H1 (cell line): Measurements from ENCODE around the gene NLGN4Y. TPM values are rescaled to one million over a fixed set of nuclear protein-coding genes. Genes with fewer than 3 reads are reported as not detected.

Experiments used
- CTCF ChIA-PET: fragments of 300-600 bp; sonication (Branson Sonifier 250); formaldehyde crosslinking; loops from one replicate; lab custom pipeline; 2021; ENCODE audit not compliant: partially characterized antibody; lab: Charles Lee
- POLR2A ChIA-PET: fragments of 300-600 bp; sonication (Branson Sonifier 250); formaldehyde crosslinking; loops from one replicate; lab custom pipeline; 2021; ENCODE audit warnings: inconsistent platforms; ENCODE audit not compliant: partially characterized antibody; lab: Charles Lee
- DNase-seq, 2 experiments: peaks; one replicate each; pipeline versions ENCODE4 v3.0.0 to v3.0.0-alpha.2; 2010 to 2022; ENCODE audit warnings: low spot score in 2 of 2, low read depth in 1 of 2, mixed read lengths in 1 of 2
- FAIRE-seq: peaks from 2 replicates; lab custom pipeline; 2011; peaks lifted over from hg19 to GRCh38; lab: Jason Lieb, UNC
- H2AFZ ChIP-seq: 2 replicates; pipeline ENCODE4 v1.8.1; 2012; ENCODE audit warnings: low read length, inconsistent platforms
- H2AK5ac ChIP-seq: 2 replicates; pipeline ENCODE4 v1.6.1; 2013; ENCODE audit warnings: low read depth, low read length
- H2BK120ac ChIP-seq: replicated peaks from 2 replicates; pipeline ENCODE3; 2013; ENCODE audit warnings: low read depth, low read length, inconsistent platforms
- H2BK12ac ChIP-seq: 2 replicates; pipeline ENCODE4 v1.6.1; 2013; ENCODE audit warnings: low read depth, low read length
- H2BK15ac ChIP-seq: 2 replicates; pipeline ENCODE4 v1.6.1; 2013; ENCODE audit warnings: low read length
- H2BK20ac ChIP-seq: 2 replicates; pipeline ENCODE4 v1.6.1; 2013; ENCODE audit warnings: low read length
- H2BK5ac ChIP-seq: 2 replicates; pipeline ENCODE4 v1.6.1; 2013; ENCODE audit warnings: low read depth, low read length
- H3K14ac ChIP-seq: 2 replicates; pipeline ENCODE4 v1.6.1; 2013; ENCODE audit warnings: inconsistent platforms; ENCODE audit not compliant: insufficient read length
- H3K18ac ChIP-seq: 2 replicates; pipeline ENCODE4 v1.6.1; 2013; ENCODE audit warnings: low read length; ENCODE audit errors: extremely low read depth
- H3K23ac ChIP-seq: 2 replicates; pipeline ENCODE4 v1.6.1; 2013; ENCODE audit warnings: inconsistent platforms; ENCODE audit not compliant: insufficient read length
- H3K23me2 ChIP-seq: 2 replicates; pipeline ENCODE4 v1.6.1; 2013; ENCODE audit warnings: low read depth, low read length
- H3K27ac ChIP-seq: 2 replicates; pipeline ENCODE4 v1.6.1; 2011; ENCODE audit warnings: low read depth, low read length, inconsistent platforms
- H3K27me3 ChIP-seq, 4 experiments: replicated peaks in 1 of 4; 1 replicate in 1 of 4; 2 replicates in 3 of 4; pipeline versions ENCODE4 v1.6.1 to v1.8.1; 2011 to 2013; ENCODE audit warnings: low read length in 3 of 4, mild to moderate bottlenecking in 3 of 4, inconsistent platforms in 2 of 4, mixed read lengths in 2 of 4, moderate library complexity in 1 of 4; ENCODE audit not compliant: control insufficient read depth in 3 of 4, insufficient read depth in 3 of 4; ENCODE audit errors: extremely low read depth in 1 of 4
- H3K36me3 ChIP-seq, 4 experiments: 2 replicates each; pipeline versions ENCODE4 v1.6.1 to v1.8.1; 2011 to 2013; ENCODE audit warnings: mild to moderate bottlenecking in 4 of 4, low read length in 3 of 4, moderate library complexity in 2 of 4, control low read depth in 1 of 4, inconsistent platforms in 1 of 4; ENCODE audit not compliant: insufficient read depth in 4 of 4, control insufficient read depth in 2 of 4
- H3K4ac ChIP-seq: replicated peaks from 2 replicates; pipeline ENCODE3; 2013; ENCODE audit warnings: low read length, low read depth, mixed read lengths, inconsistent platforms; ENCODE audit not compliant: insufficient read length
- H3K4me1 ChIP-seq, 4 experiments: replicated peaks in 1 of 4; 1 replicate in 1 of 4; 2 replicates in 3 of 4; pipeline versions ENCODE4 v1.6.1 to v1.8.1; 2011 to 2013; ENCODE audit warnings: low read length in 3 of 4, inconsistent platforms in 2 of 4, mixed read lengths in 1 of 4; ENCODE audit not compliant: insufficient read depth in 4 of 4, control insufficient read depth in 3 of 4
- H3K4me2 ChIP-seq, 2 experiments: 2 replicates each; pipeline versions ENCODE4 v1.6.1 to v1.8.1; 2011 to 2013; ENCODE audit warnings: low read depth in 2 of 2, low read length in 2 of 2, control low read depth in 1 of 2, inconsistent platforms in 1 of 2, mild to moderate bottlenecking in 1 of 2; ENCODE audit not compliant: insufficient read depth in 1 of 2
- H3K4me3 ChIP-seq, 4 experiments: fragments of 200-600, 300-600 bp in 1 of 4; sonication (generic), shearing (Covaris generic), sonication (Bioruptor Twin) in 1 of 4; 2 replicates each; pipeline versions ENCODE4 v1.5.1 to v1.8.1; 2011 to 2016; ENCODE audit warnings: low read length in 4 of 4, low read depth in 3 of 4, control low read depth in 2 of 4, inconsistent platforms in 2 of 4, mild to moderate bottlenecking in 2 of 4, mixed read lengths in 1 of 4, moderate library complexity in 1 of 4; ENCODE audit not compliant: insufficient read depth in 2 of 4; ENCODE audit errors: extremely low read depth in 1 of 4
- H3K56ac ChIP-seq: replicated peaks from 2 replicates; pipeline ENCODE3; 2013; ENCODE audit warnings: low read depth, mild to moderate bottlenecking, mixed read lengths, low read length, inconsistent platforms; ENCODE audit not compliant: insufficient read length
- H3K79me1 ChIP-seq: 2 replicates; pipeline ENCODE4 v1.6.1; 2013; ENCODE audit warnings: low read depth, low read length, control low read depth
- H3K79me2 ChIP-seq, 2 experiments: 2 replicates each; pipeline versions ENCODE4 v1.6.1 to v1.8.1; 2012 to 2013; ENCODE audit warnings: low read length in 2 of 2, mild to moderate bottlenecking in 2 of 2, inconsistent platforms in 1 of 2; ENCODE audit not compliant: insufficient read depth in 2 of 2, control insufficient read depth in 1 of 2
- H3K9ac ChIP-seq, 4 experiments: replicated peaks in 1 of 4; 1 replicate in 1 of 4; 2 replicates in 3 of 4; pipeline versions ENCODE4 v1.6.1 to v1.8.1; 2011 to 2013; ENCODE audit warnings: low read depth in 3 of 4, low read length in 3 of 4, control low read depth in 2 of 4, mild to moderate bottlenecking in 2 of 4, moderate library complexity in 2 of 4, inconsistent platforms in 1 of 4; ENCODE audit errors: extremely low read depth in 1 of 4
- H3K9me3 ChIP-seq, 2 experiments: 2 replicates each; pipeline versions ENCODE4 v1.6.1 to v1.8.1; 2012 to 2013; ENCODE audit warnings: mild to moderate bottlenecking in 2 of 2, moderate library complexity in 2 of 2, control low read depth in 1 of 2, inconsistent platforms in 1 of 2, low read depth in 1 of 2, low read length in 1 of 2, mixed read lengths in 1 of 2; ENCODE audit not compliant: insufficient read depth in 2 of 2
- H4K20me1 ChIP-seq, 2 experiments: replicated peaks in 1 of 2; 2 replicates each; pipeline versions ENCODE3 to v1.8.1; 2011 to 2013; ENCODE audit warnings: inconsistent platforms in 2 of 2, low read length in 2 of 2, mild to moderate bottlenecking in 1 of 2; ENCODE audit not compliant: insufficient read depth in 2 of 2, control insufficient read depth in 1 of 2
- H4K5ac ChIP-seq: 2 replicates; pipeline ENCODE4 v1.6.1; 2013; ENCODE audit warnings: low read length, low read depth, mixed read lengths, inconsistent platforms; ENCODE audit not compliant: insufficient read length
- H4K8ac ChIP-seq: 2 replicates; pipeline ENCODE4 v1.8.0; 2013; ENCODE audit warnings: mild to moderate bottlenecking, moderate library complexity, low read length, inconsistent platforms; ENCODE audit not compliant: insufficient read depth; ENCODE audit errors: extremely low read depth
- H4K91ac ChIP-seq: replicated peaks from 2 replicates; pipeline ENCODE3; 2013; ENCODE audit warnings: low read length, mixed read lengths, inconsistent platforms; ENCODE audit not compliant: insufficient read length
- BACH1 ChIP-seq: IDR thresholded peaks from 2 replicates; pipeline ENCODE4 v1.6.1; 2012; ENCODE audit warnings: low read length, improper control_type of control experiment
- CHD1 ChIP-seq: IDR thresholded peaks from 2 replicates; pipeline ENCODE4 v1.6.1; 2012; ENCODE audit warnings: low read depth, low read length, improper control_type of control experiment
- JUN ChIP-seq: IDR thresholded peaks from 2 replicates; pipeline ENCODE4 v1.6.1; 2011; ENCODE audit warnings: low read depth, mild to moderate bottlenecking, improper control_type of control experiment, low read length
- KDM4A ChIP-seq: IDR thresholded peaks from one replicate; pipeline ENCODE4 v1.7.1; 2012; ENCODE audit warnings: low read depth, mild to moderate bottlenecking, moderate library complexity, low read length, inconsistent platforms; ENCODE audit not compliant: severe bottlenecking
- POLR2A ChIP-seq, 2 experiments: IDR thresholded peaks; 1 replicate in 1 of 2; 2 replicates in 1 of 2; pipeline ENCODE4 v1.6.1; 2011; ENCODE audit warnings: low read depth in 2 of 2, low read length in 2 of 2, mild to moderate bottlenecking in 2 of 2; ENCODE audit errors: control extremely low read depth in 1 of 2
- POLR2AphosphoS5 ChIP-seq: IDR thresholded peaks from 2 replicates; pipeline ENCODE4 v1.6.1; 2011; ENCODE audit warnings: low read depth, low read length
- SRF ChIP-seq: IDR thresholded peaks from 2 replicates; pipeline ENCODE4 v1.6.1; 2011; ENCODE audit warnings: mild to moderate bottlenecking, low read depth, low read length, moderate library complexity
- WGBS, 2 experiments: shearing (Covaris generic) in 1 of 2; methylation state at CpG; one replicate each; pipeline versions ENCODE4 v1.1.6 to v1.1.7; 2013 to 2015; ENCODE audit warnings: low lambda C conversion rate in 2 of 2, mixed read lengths in 2 of 2, inconsistent platforms in 1 of 2, low coverage in 1 of 2, missing lambda C conversion rate in 1 of 2; ENCODE audit not compliant: insufficient replicate concordance in 2 of 2, insufficient coverage in 1 of 2, insufficient read length in 1 of 2; ENCODE audit errors: extremely low coverage in 1 of 2, missing lambda C conversion rate in 1 of 2; 5-methylcytosine and 5-hydroxymethylcytosine counted together
- long read RNA-seq, 2 experiments: library from RNA in 1 of 2; library from capped mRNA in 1 of 2; stranded (forward); transcript quantifications; one replicate each; pipeline ENCODE4 v2.0.0, GENCODE V29; 2021; ENCODE audit warnings: inconsistent platforms in 1 of 2
- polyA minus RNA-seq, 3 experiments: library from RNA; depleted of rRNA, polyadenylated mRNA; stranded (reverse); fragments of >200 nt; gene quantifications; 1 replicate in 2 of 3; 2 replicates in 1 of 3; pipeline ENCODE4 v1.2.3, GENCODE V29; 2011
- polyA plus RNA-seq, 7 experiments: library from polyadenylated mRNA; depleted of rRNA in 3 of 7; stranded (reverse) in 5 of 7; unstranded in 2 of 7; fragments of >200 nt in 5 of 7; fragments of 200-250 nt in 2 of 7; gene quantifications; 1 replicate in 5 of 7; 2 replicates in 1 of 7; 4 replicates in 1 of 7; pipeline versions ENCODE4 v1.2.1 to v1.2.3, GENCODE V29; 2011 to 2013; ENCODE audit warnings: missing spikeins in 2 of 7, mixed read lengths in 2 of 7
- total RNA-seq: library from RNA; stranded (reverse); fragmentation: NEBNext Ultra II Directional; extraction: Animal tissue kit (Norgen Biotek cat#: 25700); gene quantifications from 2 replicates; pipeline ENCODE4 v1.2.1, GENCODE V29; 2021
- TF ChIP-seq, protein P1 (sequence below): IDR thresholded peaks from 2 replicates; pipeline ENCODE4 v1.6.1; 2011; ENCODE audit warnings: low read length, improper control_type of control experiment

Gene NLGN4Y
- total RNA-seq (50.8 and 51.3 TPM in 2 replicates), polyA plus RNA-seq (2011; rRNA removed) (31.8 and 35.7 TPM in 2 replicates), polyA minus RNA-seq (2011; rRNA and poly(A)+ RNA removed) (242 and 336 TPM in 2 replicates)
- 24.0 TPM for polyA plus RNA-seq (2011; cell fraction: cytosol; rRNA removed)
- 58.4 TPM for polyA plus RNA-seq (2011; cell fraction: nucleus; rRNA removed)
- 28.8 to 40.4 TPM (median 30.6 TPM) in 4 replicates for polyA plus RNA-seq (2012, experiment 1 of 2)
- polyA plus RNA-seq (2012, experiment 2 of 2), result 6.3 TPM
- 36.0 TPM for polyA plus RNA-seq (2013, experiment 1 of 2)
- 36.1 TPM for polyA plus RNA-seq (2013, experiment 2 of 2)
- polyA minus RNA-seq (2011; cell fraction: cytosol; rRNA and poly(A)+ RNA removed), result 55.6 TPM
- polyA minus RNA-seq (2011; cell fraction: nucleus; rRNA and poly(A)+ RNA removed), result 456 TPM
- long read RNA-seq, experiment 1, partial matches to known transcripts, result 13 of 45 reads
- long read RNA-seq, experiment 1, other reads (novel, unspliced or antisense), result 30 of 45 reads
- long read RNA-seq, experiment 2, partial matches to known transcripts, result 0 of 8 reads
- long read RNA-seq, experiment 2, other reads (novel, unspliced or antisense), result 8 of 8 reads

- 0 out of 7 replicates have a peak, but pooled peaks cover 0 to 3% (median 0%) of the 10 kb centered on the region in 4 experiments for H3K4me1 ChIP-seq
- H2BK5ac ChIP-seq, result peak within 1 kb of the TSS; percentile 66; the same call in 1 of the 2 replicates
- peak within 1 kb of the TSS; percentile 60 for H3K18ac ChIP-seq
- no peak within 1 kb of the TSS for H3K4ac ChIP-seq
- H4K91ac ChIP-seq, result peak within 1 kb of the TSS; percentile 98
- peak within 1 kb of the TSS; percentile 75 to 89 for H3K4me2 ChIP-seq
- peak within 1 kb of the TSS; percentile 75 to 83 (median 82) for H3K4me3 ChIP-seq
- CTCF ChIA-PET, result no interaction called here
- no peak within 1 kb of the TSS for H2AK5ac ChIP-seq
- H2BK120ac ChIP-seq, result no peak within 1 kb of the TSS
- peak within 1 kb of the TSS; percentile 69 for H3K56ac ChIP-seq
- H3K27ac ChIP-seq, result peak within 1 kb of the TSS; percentile 77
- FAIRE-seq (no peak), DNase-seq (peak in 1 of 2 experiments; percentile 62)
- H4K5ac ChIP-seq, result peak within 1 kb of the TSS; percentile 76
- peaks cover 9 to 70% of the 10 kb centered on the region in 2 experiments for H3K79me2 ChIP-seq
- H3K23ac ChIP-seq, result no peak within 1 kb of the TSS
- H3K23me2 ChIP-seq, result no peaks in the 10 kb centered on the region
- peak within 1 kb of the TSS; percentile 56 to 79 (median 69) for H3K9ac ChIP-seq
- H3K9me3 ChIP-seq, result no peaks in the 10 kb centered on the region
- peaks cover 0 to under 1% of the 10 kb centered on the region in 2 experiments for H4K20me1 ChIP-seq
- 0 out of 2 replicates have a peak within 1 kb of the TSS, but pooled peaks have one; percentile 60 for H2BK12ac ChIP-seq
- no peak within 1 kb of the TSS for H2AFZ ChIP-seq
- POLR2A ChIA-PET, result no interaction called here
- H4K8ac ChIP-seq, result peak within 1 kb of the TSS; percentile 68
- no peaks in the 10 kb centered on the region for H3K79me1 ChIP-seq
- 1% methylated on average over 31 of the region's 65 CpGs; no CpG with 5 or more reads in 1 of the 2 experiments for WGBS, 2 experiments
- H2BK20ac ChIP-seq, result no peak within 1 kb of the TSS
- no peaks in the 10 kb centered on the region; a peak in 1 of 8 replicates for H3K36me3 ChIP-seq
- no peak within 1 kb of the TSS for H3K14ac ChIP-seq
- no peaks in the 10 kb centered on the region for H3K27me3 ChIP-seq
- H2BK15ac ChIP-seq, result no peak within 1 kb of the TSS
- TF ChIP-seq POLR2A (IDR thresholded peaks at IDR 0.05; ENCODE audit: control extremely low read depth in 1 of 2, low read depth in 2 of 2, low read length in 2 of 2) (no peak), CHD1 (no peak), POLR2AphosphoS5 (no peak), SRF (no peak), KDM4A (peak; percentile 49), BACH1 (no peak), JUN (no peak)
- TF ChIP-seq, protein P1, sequence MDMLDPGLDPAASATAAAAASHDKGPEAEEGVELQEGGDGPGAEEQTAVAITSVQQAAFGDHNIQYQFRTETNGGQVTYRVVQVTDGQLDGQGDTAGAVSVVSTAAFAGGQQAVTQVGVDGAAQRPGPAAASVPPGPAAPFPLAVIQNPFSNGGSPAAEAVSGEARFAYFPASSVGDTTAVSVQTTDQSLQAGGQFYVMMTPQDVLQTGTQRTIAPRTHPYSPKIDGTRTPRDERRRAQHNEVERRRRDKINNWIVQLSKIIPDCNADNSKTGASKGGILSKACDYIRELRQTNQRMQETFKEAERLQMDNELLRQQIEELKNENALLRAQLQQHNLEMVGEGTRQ, result no peak
These were observed at the start of gene NLGN4Y for GRCh38 chrY:14524272-14525231. NLGN4Y (plus strand) TSS chrY:14524529; CDS start chrY:14622120, 97,591 bp downstream.
